Body of pancreas (tissue), 4 donors: ENCODE results near the gene UMAD1.

Experiments
- CTCF ChIP-seq, 7 experiments: fragments of 450-650 bp in 4 of 7; fragments of 200-600 bp in 3 of 7; sonication (generic) in 3 of 7; IDR thresholded peaks; one replicate each; pipeline ENCODE4 v1.5.1; 2016 to 2019; ENCODE audit warnings: antibody characterized with exemption in 7 of 7
- POLR2A ChIP-seq, 3 donors: fragments of 450-650 bp; IDR thresholded peaks; one replicate each; pipeline ENCODE4 v1.6.1; 2016; ENCODE audit warnings: antibody characterized with exemption in 3 of 3, mild to moderate bottlenecking in 2 of 3

- TF ChIP-seq POLR2A (IDR thresholded peaks at IDR 0.05) = no peak
- TF ChIP-seq CTCF (IDR thresholded peaks at IDR 0.05) = no peak
Observed at GRCh38 chr7:7799138-7799537, 158.6 kb downstream of the UMAD1 start.
